ENCODE data around the gene FRMD4A.

DNA sequence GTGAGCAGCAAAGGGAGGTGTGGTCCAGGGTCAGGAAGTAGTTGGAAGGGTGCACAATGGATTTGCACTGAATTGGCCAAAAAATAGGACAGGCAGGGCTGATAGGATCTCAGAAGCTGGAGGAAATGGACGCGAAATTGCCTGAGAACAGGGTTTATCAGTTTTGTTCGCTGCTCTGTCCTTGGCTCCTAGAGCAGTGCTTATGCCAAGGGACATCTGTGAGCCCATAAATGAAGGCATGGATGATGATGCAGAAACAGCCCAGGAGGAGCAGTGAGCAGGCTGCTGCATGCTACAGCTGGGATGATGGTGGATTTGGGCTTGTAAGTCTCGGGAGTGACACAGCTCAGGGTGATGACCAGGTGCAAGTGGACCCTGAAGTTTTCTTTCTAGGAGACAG is 539.2 kb downstream of the FRMD4A start:
- no peak for TF ChIP-seq EZH2phosphoT487 (IDR thresholded peaks at IDR 0.05; ENCODE audit: borderline replicate concordance, low read depth, low read length)
- no peak for TF ChIP-seq CTCF (conservative IDR thresholded peaks at IDR 0.05; ENCODE audit: low read length)
